GM10266 (cell line): ENCODE measurements around the gene TMEM158.

Source experiments
- DNase-seq: peaks from one replicate; pipeline ENCODE4 v3.0.0; 2012; ENCODE audit errors: extremely low spot score
- CTCF ChIP-seq: IDR thresholded peaks from 2 replicates; pipeline ENCODE4 v1.5.1; 2012; ENCODE audit warnings: mild to moderate bottlenecking, low read depth; ENCODE audit not compliant: control insufficient read depth, insufficient read depth; ENCODE audit errors: missing control alignments

TMEM158 gene

GRCh38 chr3:45188719-45189659 lies 37.1 kb downstream of the TMEM158 start:
- TF ChIP-seq CTCF: no peak
- no peak for DNase-seq

GRCh38 chr3:45187694-45188141 lies 38.4 kb downstream of the TMEM158 start:
- no peak for DNase-seq
- TF ChIP-seq CTCF: no peak

GRCh38 chr3:45186871-45187270 lies 39.2 kb downstream of the TMEM158 start:
- TF ChIP-seq CTCF: no peak
- DNase-seq: no peak

- DNase-seq: no peak
- TF ChIP-seq CTCF: no peak
Measured at GRCh38 chr3:45185461-45185860, 40.6 kb downstream of the TMEM158 start.

GRCh38 chr3:45185052-45185451 lies 41.0 kb downstream of the TMEM158 start:
- TF ChIP-seq CTCF: no peak
- no peak for DNase-seq

- no peak for DNase-seq
- no peak for TF ChIP-seq CTCF
Measured at GRCh38 chr3:45183872-45184262, 42.2 kb downstream of the TMEM158 start.
